ENCODE measurements around the gene MLXIP. TPM values are rescaled to one million over a fixed set of nuclear protein-coding genes. Genes with fewer than 3 reads are reported as not detected.

The MLXIP gene
- total RNA-seq, 1 donor: 27.1 TPM

DNA sequence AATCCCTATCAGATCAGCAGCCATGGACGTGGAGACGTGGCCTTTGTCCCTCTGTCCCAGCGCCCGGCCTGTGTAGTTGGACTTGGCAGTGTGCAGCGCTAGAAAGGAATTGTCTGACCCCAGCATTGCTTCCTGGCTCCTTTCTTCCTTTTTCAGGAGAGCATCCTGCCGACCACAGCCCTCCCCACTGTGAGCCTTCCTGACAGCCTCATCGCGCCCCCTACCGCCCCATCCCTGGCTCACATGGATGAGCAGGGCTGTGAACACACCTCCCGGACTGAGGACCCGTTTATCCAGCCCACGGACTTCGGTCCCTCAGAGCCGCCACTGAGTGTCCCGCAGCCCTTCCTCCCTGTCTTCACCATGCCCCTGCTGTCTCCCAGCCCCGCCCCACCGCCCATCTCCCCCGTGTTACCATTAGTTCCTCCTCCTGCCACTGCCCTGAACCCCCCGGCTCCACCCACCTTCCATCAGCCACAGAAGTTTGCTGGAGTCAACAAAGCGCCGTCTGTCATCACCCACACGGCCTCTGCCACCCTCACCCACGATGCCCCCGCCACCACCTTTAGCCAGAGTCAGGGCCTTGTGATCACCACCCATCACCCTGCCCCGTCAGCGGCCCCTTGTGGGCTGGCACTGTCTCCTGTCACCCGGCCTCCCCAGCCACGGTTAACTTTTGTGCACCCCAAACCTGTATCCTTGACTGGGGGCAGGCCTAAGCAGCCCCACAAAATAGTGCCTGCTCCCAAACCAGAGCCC, 54.8 kb downstream of the MLXIP start:
- Histone ChIP-seq H3K9me3 (ENCODE audit: low read depth, low read length) (no peaks in the 10 kb centered on the region), H3K27me3 (ENCODE audit: insufficient read depth, low read length) (no peaks in the 10 kb centered on the region), H3K4me3 (ENCODE audit: low read length) (no peak overlapping the region), H3K4me1 (ENCODE audit: insufficient read depth, low read length) (no peaks in the 10 kb centered on the region)

DNA sequence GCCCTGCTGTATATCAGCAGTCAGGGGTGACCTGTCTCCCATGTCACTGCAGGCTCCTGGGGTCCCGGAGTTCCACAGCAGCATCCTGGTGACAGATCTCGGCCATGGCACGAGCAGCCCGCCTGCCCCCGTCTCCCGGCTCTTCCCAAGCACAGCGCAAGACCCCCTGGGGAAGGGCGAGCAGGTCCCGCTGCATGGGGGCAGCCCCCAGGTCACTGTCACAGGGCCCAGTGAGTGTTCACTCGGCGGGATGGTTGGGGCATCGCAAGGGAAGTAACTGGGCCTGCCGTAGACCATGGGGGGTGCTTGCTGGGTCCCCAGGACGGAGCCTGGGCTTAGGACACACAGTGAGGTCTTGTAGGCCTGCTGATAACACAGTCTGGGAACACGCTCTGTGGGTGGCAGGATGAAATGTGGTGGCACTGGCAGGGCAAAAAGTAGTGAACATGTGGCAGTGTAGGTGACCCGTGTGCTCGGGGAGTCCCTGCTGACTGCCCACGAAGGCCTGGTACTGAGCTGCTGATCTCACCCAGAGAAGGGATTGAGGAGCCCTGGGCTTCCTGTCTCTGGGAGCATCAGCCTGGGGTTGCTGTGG, 57.0 kb downstream of the MLXIP start:
- H3K27me3 ChIP-seq (ENCODE audit: insufficient read depth, low read length): no peaks in the 10 kb centered on the region
- no peaks in the 10 kb centered on the region for H3K4me1 ChIP-seq (ENCODE audit: insufficient read depth, low read length)
- no peak overlapping the region for H3K4me3 ChIP-seq (ENCODE audit: low read length)
- H3K9me3 ChIP-seq (ENCODE audit: low read depth, low read length): no peaks in the 10 kb centered on the region

DNA sequence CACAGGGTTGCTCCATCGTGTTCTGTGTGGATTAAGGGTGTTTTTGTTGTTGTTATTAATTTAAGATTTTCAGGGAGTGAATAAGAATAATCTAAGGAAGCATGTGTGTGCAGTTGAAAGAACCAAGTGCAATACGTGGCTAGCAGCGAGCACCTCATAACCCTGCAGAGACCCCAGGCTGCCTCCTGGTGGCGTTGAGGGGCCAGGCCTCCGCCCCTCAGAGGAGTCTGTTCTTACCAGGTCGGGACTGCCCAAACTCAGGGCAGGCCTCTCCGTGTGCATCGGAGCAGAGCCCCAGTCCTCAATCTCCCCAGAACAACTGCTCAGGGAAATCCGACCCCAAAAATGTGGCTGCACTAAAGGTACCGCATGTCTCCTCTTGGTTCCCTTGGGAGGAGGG, 58.7 kb downstream of the MLXIP start:
- Histone ChIP-seq H3K27me3 (ENCODE audit: insufficient read depth, low read length) (no peaks in the 10 kb centered on the region), H3K4me1 (ENCODE audit: insufficient read depth, low read length) (no peaks in the 10 kb centered on the region), H3K4me3 (ENCODE audit: low read length) (no peak overlapping the region), H3K9me3 (ENCODE audit: low read depth, low read length) (no peaks in the 10 kb centered on the region)

DNA sequence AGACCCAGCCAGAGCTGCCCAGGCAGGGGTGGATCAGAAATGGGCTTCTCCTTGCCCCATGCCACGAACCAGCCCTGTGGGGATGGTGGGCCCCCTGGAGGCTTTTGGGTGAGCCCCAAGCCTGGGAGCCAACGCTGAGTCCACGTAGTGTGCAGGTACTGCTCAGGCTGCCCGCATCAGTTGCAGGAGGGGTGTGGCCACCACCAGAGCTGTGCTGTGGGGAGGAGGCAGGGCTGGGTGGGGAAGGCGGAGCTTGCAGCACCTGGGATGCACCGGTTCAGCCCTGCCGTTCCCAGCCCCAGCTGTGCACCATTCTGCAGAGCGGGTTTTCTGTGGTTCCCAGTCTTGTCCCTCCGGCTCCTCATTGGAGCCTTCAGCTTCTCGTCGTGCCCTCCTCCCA, 59.1 kb downstream of the MLXIP start:
- no peaks in the 10 kb centered on the region for H3K4me1 ChIP-seq (ENCODE audit: insufficient read depth, low read length)
- no peaks in the 10 kb centered on the region for H3K27me3 ChIP-seq (ENCODE audit: insufficient read depth, low read length)
- no peaks in the 10 kb centered on the region for H3K9me3 ChIP-seq (ENCODE audit: low read depth, low read length)
- no peak overlapping the region for H3K4me3 ChIP-seq (ENCODE audit: low read length)

DNA sequence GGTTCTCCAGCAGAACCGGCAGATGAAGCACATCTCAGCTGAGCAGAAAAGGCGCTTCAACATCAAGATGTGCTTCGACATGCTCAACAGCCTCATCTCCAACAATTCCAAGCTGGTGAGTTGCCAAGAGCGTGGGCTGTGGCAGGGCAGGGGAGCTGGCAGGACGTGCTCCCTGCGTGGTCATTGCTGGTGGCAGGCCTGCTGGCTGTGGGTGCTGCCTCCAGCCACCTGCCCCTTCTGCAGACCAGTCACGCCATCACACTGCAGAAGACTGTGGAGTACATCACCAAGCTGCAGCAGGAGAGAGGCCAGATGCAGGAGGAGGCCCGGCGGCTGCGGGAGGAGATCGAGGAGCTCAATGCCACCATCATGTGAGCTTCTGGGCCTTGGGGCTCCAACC, 59.6 kb downstream of the MLXIP start:
- Histone ChIP-seq H3K4me1 (ENCODE audit: insufficient read depth, low read length) (no peaks in the 10 kb centered on the region), H3K9me3 (ENCODE audit: low read depth, low read length) (no peaks in the 10 kb centered on the region), H3K4me3 (ENCODE audit: low read length) (no peak overlapping the region), H3K27me3 (ENCODE audit: insufficient read depth, low read length) (no peaks in the 10 kb centered on the region)

DNA sequence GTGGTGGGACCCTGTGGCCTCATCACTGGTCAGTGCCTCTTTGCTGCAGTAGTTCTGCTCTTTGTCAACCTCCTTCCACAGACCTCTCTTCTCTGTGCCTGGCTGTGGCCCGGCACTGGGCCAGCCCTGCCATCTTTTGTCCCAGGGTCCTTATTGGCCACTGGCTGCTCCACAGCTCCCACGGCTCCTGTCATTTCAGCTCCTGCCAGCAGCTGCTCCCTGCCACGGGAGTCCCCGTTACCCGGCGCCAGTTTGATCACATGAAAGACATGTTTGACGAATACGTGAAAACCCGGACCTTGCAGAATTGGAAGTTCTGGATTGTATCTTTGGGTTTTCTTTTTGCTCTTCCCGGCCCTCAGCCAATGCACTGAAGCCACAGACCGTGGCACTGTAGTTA, 60.1 kb downstream of the MLXIP start:
- Histone ChIP-seq H3K4me1 (ENCODE audit: insufficient read depth, low read length) (no peaks in the 10 kb centered on the region), H3K4me3 (ENCODE audit: low read length) (no peak overlapping the region), H3K27me3 (ENCODE audit: insufficient read depth, low read length) (no peaks in the 10 kb centered on the region), H3K9me3 (ENCODE audit: low read depth, low read length) (no peaks in the 10 kb centered on the region)

DNA sequence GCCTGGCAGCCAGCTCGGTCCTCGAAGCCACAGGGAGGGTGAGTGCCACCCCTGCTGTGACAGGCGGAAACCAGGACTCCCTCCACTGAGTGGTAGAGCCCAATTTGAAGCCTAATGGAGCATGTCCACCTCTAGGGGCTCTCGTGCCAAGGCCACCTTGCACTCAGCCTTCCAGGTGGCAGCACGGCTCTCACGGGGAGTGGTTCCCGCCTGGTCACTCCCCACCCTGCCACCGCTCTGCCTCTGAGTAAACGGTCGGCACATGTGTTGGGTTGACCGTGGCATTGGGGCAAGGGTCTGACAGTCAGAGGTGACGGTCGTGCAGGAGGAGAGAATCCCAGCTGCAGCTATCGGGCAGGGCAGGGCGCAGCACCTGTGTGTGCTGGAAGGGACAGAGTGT, 60.7 kb downstream of the MLXIP start:
- Histone ChIP-seq H3K4me1 (ENCODE audit: insufficient read depth, low read length) (no peaks in the 10 kb centered on the region), H3K4me3 (ENCODE audit: low read length) (no peak overlapping the region), H3K9me3 (ENCODE audit: low read depth, low read length) (no peaks in the 10 kb centered on the region), H3K27me3 (ENCODE audit: insufficient read depth, low read length) (no peaks in the 10 kb centered on the region)

DNA sequence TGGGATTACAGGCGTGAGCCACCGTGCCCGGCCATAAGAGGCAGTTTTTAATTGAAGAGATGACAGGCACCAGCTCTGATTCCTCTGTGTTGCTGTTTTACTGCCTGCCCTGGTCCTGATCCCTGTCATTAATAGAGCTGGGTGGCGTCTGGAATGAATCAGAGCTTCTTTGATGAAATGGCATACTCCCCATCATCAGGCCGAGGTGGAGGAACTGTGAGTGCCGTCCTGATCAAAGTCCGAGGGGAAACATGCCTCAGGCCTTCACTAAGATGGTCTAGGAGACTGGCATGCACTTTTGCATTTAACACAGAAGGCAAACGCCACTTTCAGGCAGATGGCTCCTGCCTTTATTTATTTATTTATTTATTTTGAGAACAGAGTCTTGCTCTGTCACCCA, 61.4 kb downstream of the MLXIP start:
- Histone ChIP-seq H3K4me3 (ENCODE audit: low read length) (no peak overlapping the region), H3K4me1 (ENCODE audit: insufficient read depth, low read length) (no peaks in the 10 kb centered on the region), H3K27me3 (ENCODE audit: insufficient read depth, low read length) (no peaks in the 10 kb centered on the region), H3K9me3 (ENCODE audit: low read depth, low read length) (no peaks in the 10 kb centered on the region)

DNA sequence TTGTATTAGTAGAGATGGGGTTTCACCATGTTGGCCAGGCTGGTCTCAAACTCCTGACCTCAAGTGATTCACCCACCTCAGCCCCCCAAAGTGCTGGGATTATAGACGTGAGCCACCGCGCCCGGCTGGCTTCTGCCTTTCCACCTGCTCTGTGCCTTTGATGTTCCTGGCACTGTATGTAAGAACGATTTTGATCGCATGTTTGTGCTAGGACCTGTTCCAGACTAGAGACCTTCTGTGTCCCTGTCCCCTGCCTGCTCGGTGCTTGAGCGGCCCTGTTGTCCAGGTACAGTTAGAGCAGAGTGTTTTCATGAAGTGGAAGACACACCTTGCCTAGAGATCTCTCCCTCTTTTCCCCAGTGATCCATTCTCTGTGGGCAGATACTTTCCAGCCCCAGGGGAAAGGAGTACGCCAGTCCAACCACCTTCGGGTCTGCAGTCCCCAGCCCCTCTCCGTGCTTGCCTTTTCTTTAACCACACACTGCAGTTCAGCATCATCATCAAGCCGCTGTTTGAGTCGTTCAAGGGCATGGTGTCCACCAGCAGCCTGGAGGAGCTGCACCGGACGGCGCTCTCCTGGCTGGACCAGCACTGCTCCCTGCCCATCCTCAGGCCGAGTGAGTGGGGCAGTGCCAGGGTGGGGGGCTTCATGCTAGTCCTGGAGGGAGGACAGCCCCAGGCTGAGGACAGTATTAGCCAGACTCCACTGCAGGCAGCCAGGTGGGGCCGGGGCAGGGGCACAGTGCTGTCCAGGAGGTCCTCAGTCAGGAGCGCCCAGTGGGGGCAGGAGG, 62.1 kb downstream of the MLXIP start:
- H3K27me3 ChIP-seq (ENCODE audit: insufficient read depth, low read length): no peaks in the 10 kb centered on the region
- H3K4me1 ChIP-seq (ENCODE audit: insufficient read depth, low read length): no peaks in the 10 kb centered on the region
- no peaks in the 10 kb centered on the region for H3K9me3 ChIP-seq (ENCODE audit: low read depth, low read length)
- H3K4me3 ChIP-seq (ENCODE audit: low read length): no peak overlapping the region

DNA sequence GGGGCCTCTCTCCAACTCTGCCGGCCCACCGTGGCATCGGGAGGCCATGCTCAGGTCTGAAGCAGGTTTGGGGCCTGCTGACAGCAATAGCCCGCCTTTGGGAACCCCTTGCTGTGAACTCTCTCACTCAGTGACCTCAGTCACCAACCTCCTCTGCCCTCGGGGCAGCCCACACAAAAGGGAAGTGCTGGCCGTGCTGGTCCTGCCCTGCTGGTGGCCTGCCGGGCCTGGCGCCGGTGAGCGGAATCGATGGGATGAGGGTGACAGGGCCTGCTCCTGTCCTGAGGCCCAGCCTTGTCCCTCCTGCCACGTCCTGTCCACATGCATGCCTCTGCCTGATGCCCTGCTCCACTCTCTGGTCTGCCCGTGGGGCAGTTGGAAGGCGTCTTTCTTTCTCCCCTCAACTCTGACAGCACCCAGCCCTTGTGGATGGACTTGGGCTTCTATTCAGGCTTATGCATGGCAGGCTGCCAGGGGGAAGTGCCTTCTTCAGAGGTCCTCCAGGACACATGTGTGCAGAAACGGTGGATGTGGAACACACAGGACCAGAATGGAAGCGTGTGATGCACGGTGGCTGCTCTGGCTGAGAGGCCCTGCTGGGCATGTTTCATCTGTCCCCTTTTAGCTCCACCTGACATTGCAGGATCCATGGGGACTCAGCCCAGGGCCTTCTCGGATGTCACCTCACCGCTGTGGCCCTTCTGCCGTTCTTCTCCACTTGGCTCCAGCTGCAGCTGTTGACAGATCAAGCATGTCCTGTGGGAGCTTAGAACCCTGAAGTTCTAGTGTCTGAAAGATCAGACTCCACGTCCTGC, 63.6 kb downstream of the MLXIP start:
- Histone ChIP-seq H3K27me3 (ENCODE audit: insufficient read depth, low read length) (no peaks in the 10 kb centered on the region), H3K4me1 (ENCODE audit: insufficient read depth, low read length) (no peaks in the 10 kb centered on the region), H3K9me3 (ENCODE audit: low read depth, low read length) (no peaks in the 10 kb centered on the region), H3K4me3 (ENCODE audit: low read length) (no peak overlapping the region)

DNA sequence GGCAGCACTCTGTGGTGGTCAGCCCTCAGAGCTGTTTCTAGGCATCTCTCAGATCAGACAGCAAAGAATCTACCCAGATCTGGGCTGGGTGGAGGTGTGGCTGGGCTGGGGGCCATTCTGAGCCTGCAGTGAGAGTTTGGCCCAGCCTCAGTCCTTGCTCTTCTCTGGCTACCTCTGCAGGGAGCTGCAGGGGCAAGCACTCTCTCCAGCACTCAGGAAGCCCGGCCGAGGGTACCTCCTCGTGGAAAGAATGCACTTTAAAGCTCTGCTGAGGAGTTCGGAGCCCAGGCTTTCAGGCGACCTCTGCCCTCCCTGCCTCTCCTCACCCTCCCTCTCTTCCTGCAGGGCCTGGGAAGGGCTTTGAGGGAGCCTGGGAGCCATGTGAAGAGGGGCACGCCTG, 64.3 kb downstream of the MLXIP start:
- Histone ChIP-seq H3K4me3 (ENCODE audit: low read length) (no peak overlapping the region), H3K4me1 (ENCODE audit: insufficient read depth, low read length) (no peaks in the 10 kb centered on the region), H3K9me3 (ENCODE audit: low read depth, low read length) (no peaks in the 10 kb centered on the region)

DNA sequence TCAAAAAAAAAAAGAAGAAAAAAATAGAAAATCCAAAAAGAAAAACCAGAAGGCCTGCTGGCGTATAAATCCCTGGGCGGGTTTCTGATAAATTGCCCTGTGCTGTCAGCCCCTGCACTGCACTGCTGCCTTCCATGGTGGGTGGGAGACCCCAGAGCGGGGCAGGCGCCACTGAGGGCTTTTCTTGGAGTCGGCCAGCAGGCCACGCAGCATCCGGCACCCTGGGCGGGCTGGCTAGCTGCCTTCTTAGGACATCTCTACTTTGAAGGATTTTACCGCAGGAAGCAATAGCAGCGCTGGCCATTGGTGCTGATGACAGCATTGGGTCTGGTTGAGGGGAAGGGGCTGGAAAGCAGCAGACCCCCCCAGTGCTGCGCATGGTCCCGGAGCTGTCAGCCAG, 66.3 kb downstream of the MLXIP start:
- no peaks in the 10 kb centered on the region for H3K4me1 ChIP-seq (ENCODE audit: insufficient read depth, low read length)
- no peaks in the 10 kb centered on the region for H3K27me3 ChIP-seq (ENCODE audit: insufficient read depth, low read length)
- H3K9me3 ChIP-seq (ENCODE audit: low read depth, low read length): no peaks in the 10 kb centered on the region
- no peak overlapping the region for H3K4me3 ChIP-seq (ENCODE audit: low read length)

More for the DNA sequence above, 64.3 kb downstream of the MLXIP start:
- H3K27me3 ChIP-seq (ENCODE audit: insufficient read depth, low read length): no peaks in the 10 kb centered on the region

DNA sequence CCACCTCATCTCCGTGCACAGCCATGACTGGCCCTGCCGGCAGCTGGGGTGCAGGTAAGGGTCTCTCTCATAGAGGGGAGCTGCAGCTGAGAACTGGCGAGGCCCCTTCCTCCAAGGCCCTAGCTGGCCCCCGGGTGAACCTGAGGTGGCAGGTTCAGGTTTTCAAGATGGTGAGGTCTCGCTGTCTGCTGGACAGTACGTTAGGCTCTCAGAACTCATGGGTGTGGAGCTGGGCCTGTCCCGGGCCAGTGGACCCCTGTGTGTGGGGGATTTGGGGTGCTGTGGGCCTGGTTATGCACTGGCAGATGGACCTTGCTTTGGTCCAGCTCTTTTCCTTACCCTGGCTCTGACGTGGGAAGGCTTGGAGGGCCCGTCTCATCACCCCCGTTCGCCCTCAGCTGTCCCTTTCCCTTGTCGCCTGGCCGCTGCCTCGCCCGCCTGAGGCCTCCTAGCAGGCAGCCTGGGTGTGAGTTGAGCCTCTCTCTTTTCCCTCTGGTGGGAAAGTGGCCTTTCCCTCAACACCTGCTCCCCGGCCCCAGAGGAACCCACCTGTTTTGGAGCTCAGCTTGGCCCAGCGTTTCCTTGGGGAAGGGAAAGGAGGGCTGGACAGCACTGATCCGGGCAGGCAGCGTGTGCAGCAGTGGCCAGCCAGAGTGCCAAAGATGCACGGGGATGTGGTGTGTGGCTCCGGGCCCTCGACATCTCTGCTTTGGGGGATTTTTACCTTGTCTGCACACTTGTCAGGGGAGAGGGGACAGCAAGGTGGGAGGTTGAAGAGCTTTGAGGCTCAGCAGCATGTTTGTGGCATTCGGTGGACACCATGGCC, 67.2 kb downstream of the MLXIP start:
- H3K9me3 ChIP-seq (ENCODE audit: low read depth, low read length): no peaks in the 10 kb centered on the region

DNA sequence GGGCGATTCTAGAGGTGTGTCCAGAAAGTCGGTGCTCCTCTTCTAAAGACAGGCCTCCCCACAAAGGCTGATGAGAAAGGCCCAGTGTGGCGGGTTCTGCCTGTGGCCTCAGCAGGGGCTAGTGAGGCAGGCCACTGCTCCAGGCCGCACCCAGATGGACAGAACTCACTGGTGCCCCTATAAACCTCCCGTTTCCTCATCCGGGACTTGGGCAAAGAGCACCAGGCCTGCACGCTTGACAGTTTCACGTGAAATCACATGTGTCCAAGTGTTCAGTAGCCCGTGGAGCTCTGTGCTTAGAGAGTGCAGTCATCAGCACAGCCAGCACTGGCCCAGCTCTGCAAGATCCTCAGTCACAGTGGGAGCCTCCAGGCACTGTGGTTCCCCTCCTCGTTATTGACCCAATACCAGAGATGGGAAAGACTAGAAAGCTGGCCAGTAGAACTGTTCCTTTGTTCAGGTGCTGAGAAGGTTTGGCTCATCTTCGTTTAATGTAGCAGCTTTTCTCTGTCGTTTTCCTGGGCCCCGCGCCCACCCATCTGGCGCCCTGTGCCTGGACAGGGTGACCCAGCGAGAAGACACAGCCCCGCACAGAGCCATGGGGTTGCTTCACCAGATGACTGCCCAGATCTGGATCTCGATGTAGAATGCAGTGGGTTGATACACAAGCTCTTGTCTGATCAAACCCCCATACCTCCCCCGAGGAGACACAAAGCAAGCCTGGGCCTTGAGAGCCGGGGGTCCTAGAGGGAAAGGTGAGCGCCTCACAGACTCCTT, 69.1 kb downstream of the MLXIP start:
- H3K4me3 ChIP-seq (ENCODE audit: low read length): no peak overlapping the region
- H3K9me3 ChIP-seq (ENCODE audit: low read depth, low read length): no peaks in the 10 kb centered on the region
- H3K27me3 ChIP-seq (ENCODE audit: insufficient read depth, low read length): no peaks in the 10 kb centered on the region
- H3K4me1 ChIP-seq (ENCODE audit: insufficient read depth, low read length): no peaks in the 10 kb centered on the region

More for the DNA sequence above, 67.2 kb downstream of the MLXIP start:
- H3K4me1 ChIP-seq (ENCODE audit: insufficient read depth, low read length): no peaks in the 10 kb centered on the region
- H3K27me3 ChIP-seq (ENCODE audit: insufficient read depth, low read length): no peaks in the 10 kb centered on the region
- no peak overlapping the region for H3K4me3 ChIP-seq (ENCODE audit: low read length)

All from mononuclear cell (primary cell).